DMS53 treated with DMSO at 0.1 percent for 48 hours (cell line): ENCODE measurements around the gene OR4D2.
"Not testable (repeated sequence)": the region's sequence is repeated elsewhere in the genome, so short reads cannot be mapped to it uniquely, and the experiment has no call there.

Experiments used
- DNase-seq: peaks from one replicate; lab custom pipeline; 2025; ENCODE audit not compliant: unreplicated experiment; lab: John Stamatoyannopoulos, UW

The OR4D2 gene

DNA sequence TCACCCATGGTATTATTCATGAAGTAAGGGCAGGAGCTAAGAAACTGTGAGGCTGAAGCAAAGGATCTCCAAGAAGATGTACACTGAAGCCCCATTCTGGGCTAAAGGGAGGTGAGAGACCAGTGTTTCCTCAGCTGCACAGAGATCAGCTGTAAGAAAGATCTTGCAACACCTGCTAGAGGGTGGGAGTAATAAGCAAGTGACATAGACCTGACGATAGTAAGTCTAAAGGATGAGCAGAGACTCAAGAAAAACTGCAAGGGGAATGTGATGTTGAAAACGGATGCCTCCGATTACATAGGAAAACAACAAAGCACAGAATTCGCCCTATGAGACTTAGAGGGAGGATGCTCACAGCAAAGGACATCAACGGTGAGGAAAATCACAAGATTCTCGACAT is at the start of gene OR4D2:
TSS of gene OR4D2 (plus strand) at position 301 of the 400 bp plus-strand sequence. CDS start 2,674 bp downstream, outside the sequence.
- DNase-seq, result no peak

DNA sequence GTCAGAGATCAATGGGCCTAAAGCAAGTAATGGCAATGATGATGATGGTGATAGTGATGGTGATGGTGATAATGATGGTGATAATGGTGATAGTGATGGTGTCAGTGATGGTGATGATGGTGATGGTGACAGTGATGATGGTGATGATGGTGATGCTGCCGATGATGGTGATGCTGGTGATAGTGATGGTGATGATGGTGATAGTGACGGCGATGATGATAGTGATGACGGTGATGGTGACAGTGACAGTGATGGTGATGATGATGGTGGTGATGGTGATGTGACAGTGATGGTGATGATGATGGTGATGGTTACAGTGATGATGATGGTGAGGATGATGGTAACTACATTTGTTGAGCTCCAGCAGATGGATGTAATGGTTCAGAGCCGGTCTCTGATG is 49.4 kb upstream of the OR4D2 start:
- DNase-seq, result no peak

GRCh38 chr17:58119491-58119890 is 47.3 kb upstream of the OR4D2 start:
- DNase-seq, result no peak

GRCh38 chr17:58120195-58120822 is 46.5 kb upstream of the OR4D2 start:
- DNase-seq, result no peak

- DNase-seq, result peak; percentile 33
Measured at GRCh38 chr17:58121925-58122324, 44.9 kb upstream of the OR4D2 start.

DNA sequence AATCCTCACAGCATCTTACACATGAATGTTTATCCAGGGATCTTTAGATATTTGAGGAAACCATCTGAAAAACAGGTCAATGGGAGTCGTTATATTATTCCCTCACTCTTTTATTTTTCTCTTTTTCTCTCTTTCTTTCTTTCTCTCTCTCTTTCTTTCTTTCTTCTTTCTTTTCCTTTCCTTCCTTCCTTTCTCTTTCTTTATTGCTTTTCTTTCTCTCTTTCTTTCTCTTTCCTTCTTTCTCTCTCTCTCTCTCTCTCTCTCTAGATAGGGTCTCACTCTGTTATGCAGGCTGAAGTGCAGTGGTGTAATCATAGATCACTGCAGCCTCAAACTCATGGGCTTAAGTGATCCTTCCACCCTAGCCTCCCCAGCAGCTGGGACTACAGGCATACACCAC is 38.9 kb upstream of the OR4D2 start:
- DNase-seq, result no peak

GRCh38 chr17:58132697-58133096 is 34.1 kb upstream of the OR4D2 start:
- not testable (repeated sequence) for DNase-seq

GRCh38 chr17:58136669-58137279 is 30.0 kb upstream of the OR4D2 start:
- no peak for DNase-seq

- no peak for DNase-seq
Measured at GRCh38 chr17:58141505-58141904, 25.3 kb upstream of the OR4D2 start.

DNA sequence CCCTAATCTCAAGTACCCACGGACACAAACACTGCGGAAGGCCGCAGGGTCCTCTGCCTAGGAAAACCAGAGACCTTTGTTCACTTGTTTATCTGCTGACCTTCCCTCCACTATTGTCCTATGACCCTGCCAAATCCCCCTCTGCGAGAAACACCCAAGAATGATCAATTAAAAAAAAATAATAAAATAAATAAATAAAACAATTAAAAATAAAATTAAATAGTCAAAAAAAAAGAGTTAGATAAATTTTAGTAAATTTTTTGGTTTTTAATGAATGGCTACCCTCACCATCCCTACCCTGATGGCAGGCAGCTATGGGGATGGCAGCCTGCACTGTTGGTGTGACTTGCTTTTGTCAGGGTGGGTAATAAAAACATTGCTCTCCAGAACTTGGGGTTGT is 23.4 kb upstream of the OR4D2 start:
- DNase-seq, result not testable (repeated sequence)

DNA sequence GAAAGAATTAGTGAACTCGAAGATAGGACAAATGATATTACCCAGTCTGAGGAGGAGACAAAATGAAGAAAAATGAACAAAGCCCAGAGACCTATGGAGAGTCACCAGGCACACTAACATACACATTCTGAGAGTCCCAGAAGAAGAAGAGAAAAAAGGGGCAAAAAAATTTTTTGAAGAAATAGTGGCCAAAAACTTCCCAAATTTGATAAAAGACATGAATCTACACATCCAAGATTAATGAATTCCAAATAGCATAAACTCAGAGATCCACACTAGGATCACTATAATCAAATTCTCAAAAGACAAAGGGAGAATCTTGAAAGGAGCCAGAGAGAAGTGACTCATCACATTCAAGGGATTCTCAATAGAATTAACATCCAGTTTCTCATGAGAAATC is 22.0 kb upstream of the OR4D2 start:
- DNase-seq, result no peak

DNA sequence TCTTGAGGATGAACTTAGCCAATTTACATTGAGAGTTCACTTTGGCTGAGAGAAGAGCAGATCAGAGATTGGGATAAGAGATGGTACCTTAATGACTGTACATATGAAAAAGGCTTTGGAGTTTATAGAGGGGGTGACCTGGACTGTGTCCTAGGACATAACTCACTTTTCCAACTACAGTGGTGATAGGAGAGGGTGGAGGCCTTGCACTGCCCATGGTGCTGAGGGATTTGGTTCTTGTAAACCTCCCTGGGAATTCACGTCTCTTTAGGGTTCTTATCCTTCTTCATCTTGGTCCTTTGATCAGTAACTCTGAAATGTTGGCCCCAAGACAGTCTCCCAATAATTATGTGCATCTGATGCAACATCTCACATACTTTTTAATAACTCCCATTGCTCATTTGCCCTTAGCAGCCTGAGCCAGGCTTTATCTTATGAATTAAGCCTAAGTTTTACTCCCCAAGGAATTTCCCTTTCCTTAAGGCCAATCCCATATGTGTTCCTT is 18.8 kb upstream of the OR4D2 start, which contains the start of gene OR4D1:
TSS of gene OR4D1 (plus strand) at position 455 of the 505 bp plus-strand sequence. CDS start 6,770 bp downstream, outside the sequence.
- DNase-seq, result no peak

DNA sequence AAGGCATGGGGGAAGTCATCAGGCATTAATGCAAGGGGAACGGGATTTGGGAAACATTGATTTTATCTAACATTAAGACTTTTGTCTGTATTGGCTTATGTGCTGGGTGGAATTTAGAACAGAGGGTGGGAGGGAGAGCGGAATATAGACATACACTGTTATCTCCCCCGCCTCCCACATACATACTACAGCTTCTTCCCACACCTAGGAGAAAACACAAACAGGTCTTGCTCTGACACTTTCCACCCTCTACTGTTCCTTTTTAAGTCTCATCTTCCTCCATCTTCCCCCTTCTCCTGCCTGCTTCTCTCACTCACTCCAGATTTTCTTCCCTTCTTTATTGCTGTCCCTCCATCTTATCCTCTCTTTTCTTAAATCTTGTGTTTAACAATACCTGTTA is 18.2 kb upstream of the OR4D2 start:
- DNase-seq, result no peak

- no peak for DNase-seq
Measured at GRCh38 chr17:58150394-58150793, 16.4 kb upstream of the OR4D2 start.

GRCh38 chr17:58153046-58153445 is 13.7 kb upstream of the OR4D2 start:
- no peak for DNase-seq

DNA sequence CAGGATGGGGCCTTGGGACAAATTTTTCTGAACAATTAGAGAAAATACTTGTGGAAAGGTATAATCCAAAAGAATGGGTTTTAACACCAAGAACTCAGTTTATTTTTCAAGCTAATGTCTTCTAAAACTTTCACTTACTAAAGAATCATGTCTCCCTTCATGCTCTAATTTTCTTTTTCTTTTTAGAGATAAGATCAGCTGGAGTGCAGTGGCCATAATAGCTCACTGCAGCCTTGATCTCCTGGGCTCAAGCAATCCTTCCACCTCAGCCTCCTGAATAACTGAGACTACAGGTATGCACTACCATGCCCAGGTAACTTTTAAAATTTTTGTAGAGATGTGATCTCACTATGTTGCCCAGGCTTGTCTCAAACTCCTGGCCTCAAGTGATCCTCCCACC is 13.1 kb upstream of the OR4D2 start:
- DNase-seq, result no peak

GRCh38 chr17:58156839-58157803 is 9.7 kb upstream of the OR4D2 start:
- peak; percentile 4 for DNase-seq

- no peak for DNase-seq
Measured at GRCh38 chr17:58158181-58158580, 8.6 kb upstream of the OR4D2 start.

DNA sequence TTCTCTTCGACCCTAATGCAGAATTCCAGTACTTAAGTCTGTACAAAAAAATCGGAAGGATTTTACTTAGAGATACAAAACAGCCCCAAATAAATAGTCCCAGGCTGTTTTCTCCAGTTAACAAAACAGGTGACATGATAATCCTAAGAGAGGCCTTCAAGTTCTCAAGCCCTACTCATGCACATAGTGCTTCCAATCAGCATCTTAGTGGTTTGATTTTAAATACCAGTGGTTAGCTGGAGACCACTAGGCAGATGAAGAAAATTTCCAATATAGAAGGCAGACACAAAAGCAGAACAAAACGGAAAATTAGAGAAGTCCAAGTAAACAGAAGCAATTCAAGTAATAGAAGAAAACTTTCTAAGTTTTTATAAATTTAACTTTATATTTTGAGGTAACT is 5.2 kb upstream of the OR4D2 start:
- DNase-seq, result no peak

- no peak for DNase-seq
Measured at GRCh38 chr17:58165981-58166380, 801 bp upstream of the OR4D2 start.

DNA sequence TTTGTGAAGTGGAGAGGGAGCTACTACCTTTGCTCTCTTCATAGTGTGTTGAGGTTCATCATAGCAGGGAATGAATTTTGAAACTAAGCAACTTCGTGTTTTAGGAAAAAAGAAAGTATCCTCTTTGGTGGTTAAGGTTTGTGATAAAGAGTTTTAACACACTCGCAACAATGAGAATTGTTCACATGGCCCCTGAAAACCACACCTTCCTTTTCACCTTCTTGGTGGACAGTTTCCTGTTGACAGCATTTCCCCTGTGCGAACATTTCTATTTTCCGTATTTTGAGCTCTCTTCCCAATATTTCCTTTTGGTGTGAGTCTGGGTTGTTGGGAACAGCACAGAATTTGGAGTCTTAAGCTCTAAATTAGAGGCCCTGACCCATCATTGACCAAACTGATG is 3.8 kb downstream of the OR4D2 start:
- DNase-seq, result no peak
